Fibroblast of skin of abdomen (primary cell): ENCODE data around the gene TKFC.

Source experiments
- DNase-seq: peaks from one replicate; pipeline ENCODE4 v3.0.0-alpha.2; 2013

TKFC gene

GRCh38 chr11:61345954-61346843, 13.2 kb downstream of the TKFC start:
- DNase-seq, result no peak

- no peak for DNase-seq
These were observed 15.0 kb downstream of the TKFC start for GRCh38 chr11:61347916-61348461.

GRCh38 chr11:61349189-61349751, 16.2 kb downstream of the TKFC start:
- DNase-seq, result no peak

GRCh38 chr11:61349916-61350315, 16.9 kb downstream of the TKFC start:
- DNase-seq, result no peak

GRCh38 chr11:61350336-61350735, 17.3 kb downstream of the TKFC start:
- DNase-seq, result no peak

- DNase-seq, result no peak
These were observed 17.8 kb downstream of the TKFC start for GRCh38 chr11:61350803-61351202.

- no peak for DNase-seq
These were observed 19.0 kb downstream of the TKFC start for GRCh38 chr11:61352038-61352437.

GRCh38 chr11:61353131-61354067, 20.4 kb downstream of the TKFC start:
- DNase-seq, result no peak

GRCh38 chr11:61354208-61354607, 21.2 kb downstream of the TKFC start:
- DNase-seq, result no peak

GRCh38 chr11:61356706-61357105, 23.7 kb downstream of the TKFC start:
- DNase-seq, result no peak

GRCh38 chr11:61357233-61357893, 24.3 kb downstream of the TKFC start:
- DNase-seq, result no peak

- DNase-seq, result no peak
These were observed 24.8 kb downstream of the TKFC start for GRCh38 chr11:61357894-61358239.

- DNase-seq, result no peak
These were observed 25.5 kb downstream of the TKFC start for GRCh38 chr11:61358566-61358965.

- no peak for DNase-seq
These were observed 26.5 kb downstream of the TKFC start for GRCh38 chr11:61359516-61359915.

GRCh38 chr11:61361237-61361740, 28.3 kb downstream of the TKFC start:
- DNase-seq, result no peak

GRCh38 chr11:61361741-61362541, 28.9 kb downstream of the TKFC start, which contains the start of the genes CYB561A3 and TMEM138:
TSS of gene CYB561A3 (minus strand) at chr11:61361882. CDS start at chr11:61356713, 5,169 bp downstream.
TSS of gene TMEM138 (plus strand) at chr11:61362374. CDS start at chr11:61364391, 2,017 bp downstream.
- peak; percentile 93 for DNase-seq

GRCh38 chr11:61362542-61362875, 29.5 kb downstream of the TKFC start:
- DNase-seq, result peak; percentile 29

GRCh38 chr11:61364012-61364675, 31.1 kb downstream of the TKFC start:
- DNase-seq, result no peak

GRCh38 chr11:61367406-61367805, 34.4 kb downstream of the TKFC start:
- DNase-seq, result no peak

- no peak for DNase-seq
These were observed 35.6 kb downstream of the TKFC start for GRCh38 chr11:61368646-61369045.
